Measurements from ENCODE around the gene CFDP1. TPM values are rescaled to one million over a fixed set of nuclear protein-coding genes. Genes with fewer than 3 reads are reported as not detected.
"Not testable (repeated sequence)": the region's sequence is repeated elsewhere in the genome, so short reads cannot be mapped to it uniquely, and the experiment has no call there.

CFDP1 gene
- total and polyA plus RNA-seq, 2 of the 13 experiments (the other 11 are each of a cell fraction or from before 2014, with no cell fraction given) = 78.6 to 153 TPM

DNA sequence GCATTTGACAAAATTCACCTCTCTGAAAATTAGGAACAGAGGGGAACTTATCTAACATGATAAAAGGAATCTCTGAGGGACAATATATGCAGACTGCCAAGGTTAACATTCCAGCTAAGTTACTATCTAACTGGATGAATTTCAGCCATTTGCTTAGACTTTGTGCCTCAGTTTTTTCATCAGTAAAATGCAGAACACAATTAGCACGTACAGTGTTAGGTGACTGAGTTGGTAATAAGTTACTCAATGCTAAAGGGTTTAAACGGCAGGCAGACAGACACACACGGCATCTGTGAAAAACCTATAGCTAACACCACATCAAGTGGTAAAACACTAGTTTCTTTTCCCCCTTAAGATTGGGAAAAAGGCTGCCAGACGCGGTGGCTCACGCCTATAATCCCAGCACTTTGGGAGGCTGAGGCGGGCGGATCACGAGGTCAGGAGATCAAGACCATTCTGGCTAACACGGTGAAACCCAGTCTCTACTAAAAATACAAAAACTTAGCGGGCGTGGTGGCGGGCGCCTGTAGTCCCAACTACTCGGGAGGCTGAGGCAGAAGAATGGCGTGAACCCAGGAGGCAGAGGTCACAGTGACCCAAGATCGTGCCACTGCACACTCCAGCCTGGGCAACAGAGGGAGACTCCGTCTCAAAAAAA, 9.1 kb downstream of the CFDP1 start (continued):
- TF ChIP-seq LCORL (IDR thresholded peaks at IDR 0.05) (peak; percentile 61; the same call in 1 of the 2 replicates), ZNF292 (CRISPR knock-in tag; IDR thresholded peaks at IDR 0.05; ENCODE audit: borderline replicate concordance, low read depth) (peak; percentile 79), SAP130 (CRISPR knock-in tag; IDR thresholded peaks at IDR 0.05; ENCODE audit: low read depth) (peak; percentile 73), MIXL1 (CRISPR knock-in tag; IDR thresholded peaks at IDR 0.05) (peak; percentile 33; the same call in 1 of the 2 replicates), TARDBP (CRISPR knock-in tag; IDR thresholded peaks at IDR 0.05) (peak; percentile 64; the same call in 1 of the 2 replicates), ELF3 (CRISPR knock-in tag; IDR thresholded peaks at IDR 0.05) (peak; percentile 11; the same call in 1 of the 2 replicates), ESRRA (CRISPR knock-in tag; IDR thresholded peaks at IDR 0.05; ENCODE audit: low read depth) (peak; percentile 79; the same call in 1 of the 2 replicates), CREM (IDR thresholded peaks at IDR 0.05) (peak; percentile 27; the same call in 1 of the 2 replicates), ZNF136 (CRISPR knock-in tag; IDR thresholded peaks at IDR 0.05; ENCODE audit: low read depth) (0 out of 2 replicates have a peak, but pooled peaks have one; percentile 45), ZNF383 (CRISPR knock-in tag; IDR thresholded peaks at IDR 0.05; ENCODE audit: borderline replicate concordance) (peak; percentile 19; the same call in 1 of the 2 replicates), ZNF761 (CRISPR knock-in tag; conservative IDR thresholded peaks at IDR 0.05) (peak; percentile 56; the same call in 1 of the 2 replicates), ZNF7 (CRISPR knock-in tag; IDR thresholded peaks at IDR 0.05) (0 out of 2 replicates have a peak, but pooled peaks have one; percentile 8), ZSCAN9 (CRISPR knock-in tag; IDR thresholded peaks at IDR 0.05; ENCODE audit: borderline replicate concordance) (peak; percentile 29; the same call in 1 of the 2 replicates), ZFX (CRISPR knock-in tag; IDR thresholded peaks at IDR 0.05; ENCODE audit: low read depth) (peak; percentile 13; the same call in 1 of the 2 replicates), KDM5B (CRISPR knock-in tag; IDR thresholded peaks at IDR 0.05; ENCODE audit: borderline replicate concordance) (0 out of 2 replicates have a peak, but pooled peaks have one; percentile 29), ZNF563 (CRISPR knock-in tag; IDR thresholded peaks at IDR 0.05) (0 out of 2 replicates have a peak, but pooled peaks have one; percentile 73)
- not testable (repeated sequence) for TF ChIP-seq LCORL, CREM (CRISPR knock-in tag; IDR thresholded peaks at IDR 0.05)
- TF ChIP-seq, protein P1, sequence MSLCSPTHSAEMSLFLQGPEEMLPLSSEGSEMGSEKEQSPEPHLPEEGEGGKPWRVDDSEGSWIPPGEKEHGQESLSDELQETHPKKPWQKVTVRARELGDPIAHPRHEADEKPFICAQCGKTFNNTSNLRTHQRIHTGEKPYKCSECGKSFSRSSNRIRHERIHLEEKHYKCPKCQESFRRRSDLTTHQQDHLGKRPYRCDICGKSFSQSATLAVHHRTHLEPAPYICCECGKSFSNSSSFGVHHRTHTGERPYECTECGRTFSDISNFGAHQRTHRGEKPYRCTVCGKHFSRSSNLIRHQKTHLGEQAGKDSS (CRISPR knock-in tag; IDR thresholded peaks at IDR 0.05; ENCODE audit: borderline replicate concordance, low read depth) = 0 out of 2 replicates have a peak, but pooled peaks have one; percentile 40
- TF ChIP-seq, protein P2, sequence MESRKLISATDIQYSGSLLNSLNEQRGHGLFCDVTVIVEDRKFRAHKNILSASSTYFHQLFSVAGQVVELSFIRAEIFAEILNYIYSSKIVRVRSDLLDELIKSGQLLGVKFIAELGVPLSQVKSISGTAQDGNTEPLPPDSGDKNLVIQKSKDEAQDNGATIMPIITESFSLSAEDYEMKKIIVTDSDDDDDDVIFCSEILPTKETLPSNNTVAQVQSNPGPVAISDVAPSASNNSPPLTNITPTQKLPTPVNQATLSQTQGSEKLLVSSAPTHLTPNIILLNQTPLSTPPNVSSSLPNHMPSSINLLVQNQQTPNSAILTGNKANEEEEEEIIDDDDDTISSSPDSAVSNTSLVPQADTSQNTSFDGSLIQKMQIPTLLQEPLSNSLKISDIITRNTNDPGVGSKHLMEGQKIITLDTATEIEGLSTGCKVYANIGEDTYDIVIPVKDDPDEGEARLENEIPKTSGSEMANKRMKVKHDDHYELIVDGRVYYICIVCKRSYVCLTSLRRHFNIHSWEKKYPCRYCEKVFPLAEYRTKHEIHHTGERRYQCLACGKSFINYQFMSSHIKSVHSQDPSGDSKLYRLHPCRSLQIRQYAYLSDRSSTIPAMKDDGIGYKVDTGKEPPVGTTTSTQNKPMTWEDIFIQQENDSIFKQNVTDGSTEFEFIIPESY (CRISPR knock-in tag; IDR thresholded peaks at IDR 0.05) = peak; percentile 59
- TF ChIP-seq, protein P3, sequence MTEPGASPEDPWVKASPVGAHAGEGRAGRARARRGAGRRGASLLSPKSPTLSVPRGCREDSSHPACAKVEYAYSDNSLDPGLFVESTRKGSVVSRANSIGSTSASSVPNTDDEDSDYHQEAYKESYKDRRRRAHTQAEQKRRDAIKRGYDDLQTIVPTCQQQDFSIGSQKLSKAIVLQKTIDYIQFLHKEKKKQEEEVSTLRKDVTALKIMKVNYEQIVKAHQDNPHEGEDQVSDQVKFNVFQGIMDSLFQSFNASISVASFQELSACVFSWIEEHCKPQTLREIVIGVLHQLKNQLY (CRISPR knock-in tag; IDR thresholded peaks at IDR 0.05) = peak; percentile 19; the same call in 1 of the 2 replicates
- TF ChIP-seq, protein P4, sequence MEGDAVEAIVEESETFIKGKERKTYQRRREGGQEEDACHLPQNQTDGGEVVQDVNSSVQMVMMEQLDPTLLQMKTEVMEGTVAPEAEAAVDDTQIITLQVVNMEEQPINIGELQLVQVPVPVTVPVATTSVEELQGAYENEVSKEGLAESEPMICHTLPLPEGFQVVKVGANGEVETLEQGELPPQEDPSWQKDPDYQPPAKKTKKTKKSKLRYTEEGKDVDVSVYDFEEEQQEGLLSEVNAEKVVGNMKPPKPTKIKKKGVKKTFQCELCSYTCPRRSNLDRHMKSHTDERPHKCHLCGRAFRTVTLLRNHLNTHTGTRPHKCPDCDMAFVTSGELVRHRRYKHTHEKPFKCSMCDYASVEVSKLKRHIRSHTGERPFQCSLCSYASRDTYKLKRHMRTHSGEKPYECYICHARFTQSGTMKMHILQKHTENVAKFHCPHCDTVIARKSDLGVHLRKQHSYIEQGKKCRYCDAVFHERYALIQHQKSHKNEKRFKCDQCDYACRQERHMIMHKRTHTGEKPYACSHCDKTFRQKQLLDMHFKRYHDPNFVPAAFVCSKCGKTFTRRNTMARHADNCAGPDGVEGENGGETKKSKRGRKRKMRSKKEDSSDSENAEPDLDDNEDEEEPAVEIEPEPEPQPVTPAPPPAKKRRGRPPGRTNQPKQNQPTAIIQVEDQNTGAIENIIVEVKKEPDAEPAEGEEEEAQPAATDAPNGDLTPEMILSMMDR (CRISPR knock-in tag; IDR thresholded peaks at IDR 0.05) = peak; percentile 34; the same call in 1 of the 2 replicates

Measured in HepG2 (cell line).